WERI-Rb-1 (cell line): Measurements from ENCODE around the gene LRP6.

Source experiments
- DNase-seq: peaks from one replicate; pipeline ENCODE4 v3.0.0-alpha.2; 2020
- H3K27ac ChIP-seq: fragments of 250-450 bp; sonication (Bioruptor Pico); 2 replicates; pipeline ENCODE4 v1.5.1; 2020; ENCODE audit warnings: mild to moderate bottlenecking, moderate library complexity
- H3K27me3 ChIP-seq: fragments of 250-450 bp; sonication (Bioruptor Pico); 2 replicates; pipeline ENCODE4 v1.5.1; 2021; ENCODE audit warnings: mild to moderate bottlenecking, low read depth, moderate library complexity; ENCODE audit not compliant: insufficient read depth, severe bottlenecking
- H3K36me3 ChIP-seq: fragments of 250-450 bp; sonication (Bioruptor Pico); 2 replicates; pipeline ENCODE4 v1.5.1; 2020; ENCODE audit warnings: mild to moderate bottlenecking, moderate library complexity
- H3K4me3 ChIP-seq: 2 replicates; pipeline ENCODE4 v1.5.1; 2011; ENCODE audit warnings: low read depth, mild to moderate bottlenecking, control low read depth, low read length
- H3K9me3 ChIP-seq: fragments of 250-450 bp; sonication (Bioruptor Pico); 2 replicates; pipeline ENCODE4 v1.5.1; 2021; ENCODE audit warnings: mild to moderate bottlenecking, moderate library complexity; ENCODE audit not compliant: severe bottlenecking
- CTCF ChIP-seq: IDR thresholded peaks from 2 replicates; pipeline ENCODE4 v1.5.1; 2011; ENCODE audit warnings: low read depth, mild to moderate bottlenecking, control low read depth, inconsistent platforms, low read length

LRP6 gene

GRCh38 chr12:12228402-12228801, 38.4 kb downstream of the LRP6 start:
- no peak for DNase-seq
- Histone ChIP-seq H3K4me3 (no peak overlapping the region), H3K27me3 (no peaks in the 10 kb centered on the region), H3K27ac (no peak overlapping the region), H3K9me3 (no peaks in the 10 kb centered on the region), H3K36me3 (no peaks in the 10 kb centered on the region)
- TF ChIP-seq CTCF, result no peak

DNA sequence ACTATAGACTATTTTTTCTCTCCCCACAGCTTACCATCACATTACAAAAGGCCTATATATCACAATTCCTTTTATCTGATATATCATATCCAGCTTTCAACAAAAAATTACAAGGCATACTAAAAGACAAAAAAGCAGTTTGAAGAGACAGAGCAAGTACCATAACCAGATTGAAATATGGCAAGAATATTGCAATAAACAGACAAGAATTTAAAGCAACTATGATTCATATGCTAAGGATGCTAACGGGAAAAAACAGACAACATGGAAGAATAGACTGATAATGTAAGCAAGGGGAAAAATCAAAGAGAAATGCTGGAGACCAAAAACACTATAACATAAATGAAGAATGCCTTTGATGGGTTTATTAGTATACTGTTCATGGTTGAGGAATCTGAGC, 40.7 kb downstream of the LRP6 start:
- no peak overlapping the region for H3K27ac ChIP-seq
- no peaks in the 10 kb centered on the region for H3K27me3 ChIP-seq
- no peaks in the 10 kb centered on the region for H3K36me3 ChIP-seq
- H3K4me3 ChIP-seq, result no peak overlapping the region
- TF ChIP-seq CTCF, result no peak
- DNase-seq, result no peak
- H3K9me3 ChIP-seq, result no peaks in the 10 kb centered on the region

GRCh38 chr12:12224240-12224940, 42.5 kb downstream of the LRP6 start:
- no peaks in the 10 kb centered on the region for H3K27me3 ChIP-seq
- no peaks in the 10 kb centered on the region; the same call in 1 of the 2 replicates for H3K36me3 ChIP-seq
- no peak overlapping the region for H3K27ac ChIP-seq
- no peak overlapping the region for H3K4me3 ChIP-seq
- H3K9me3 ChIP-seq, result no peaks in the 10 kb centered on the region
- no peak for TF ChIP-seq CTCF
- DNase-seq, result no peak

- no peak for TF ChIP-seq CTCF
- H3K9me3 ChIP-seq, result peaks cover 3% of the 10 kb centered on the region
- H3K27me3 ChIP-seq, result no peaks in the 10 kb centered on the region
- H3K4me3 ChIP-seq, result no peak overlapping the region
- H3K27ac ChIP-seq, result no peak overlapping the region
- DNase-seq, result no peak
- H3K36me3 ChIP-seq, result no peaks in the 10 kb centered on the region; the same call in 1 of the 2 replicates
These were observed 45.3 kb downstream of the LRP6 start for GRCh38 chr12:12221560-12221959.

DNA sequence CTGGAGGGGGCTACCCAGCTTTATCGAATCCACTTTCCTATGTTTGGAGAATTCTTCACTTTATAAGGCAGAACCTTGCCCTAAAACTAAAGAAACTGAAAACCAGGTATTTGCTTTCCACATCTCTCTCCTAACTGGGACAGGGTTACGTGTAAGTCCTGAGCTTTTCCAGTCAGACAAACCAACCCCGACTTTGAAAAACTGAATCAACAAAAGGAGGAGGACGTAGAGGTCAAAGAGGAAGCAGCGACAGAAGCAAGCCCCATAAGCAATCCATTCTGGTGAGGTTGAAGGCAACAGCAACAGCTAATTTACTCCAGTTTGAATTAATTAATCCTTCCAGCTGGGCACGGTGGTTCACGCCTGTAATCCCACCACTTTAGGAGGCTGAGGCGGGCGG, 47.2 kb downstream of the LRP6 start:
- H3K27ac ChIP-seq, result peak overlapping the region; percentile 63
- H3K27me3 ChIP-seq, result no peaks in the 10 kb centered on the region
- TF ChIP-seq CTCF, result no peak
- no peaks in the 10 kb centered on the region; the same call in 1 of the 2 replicates for H3K36me3 ChIP-seq
- no peak overlapping the region for H3K4me3 ChIP-seq
- DNase-seq, result peak; percentile 79
- H3K9me3 ChIP-seq, result peaks cover 3% of the 10 kb centered on the region

DNA sequence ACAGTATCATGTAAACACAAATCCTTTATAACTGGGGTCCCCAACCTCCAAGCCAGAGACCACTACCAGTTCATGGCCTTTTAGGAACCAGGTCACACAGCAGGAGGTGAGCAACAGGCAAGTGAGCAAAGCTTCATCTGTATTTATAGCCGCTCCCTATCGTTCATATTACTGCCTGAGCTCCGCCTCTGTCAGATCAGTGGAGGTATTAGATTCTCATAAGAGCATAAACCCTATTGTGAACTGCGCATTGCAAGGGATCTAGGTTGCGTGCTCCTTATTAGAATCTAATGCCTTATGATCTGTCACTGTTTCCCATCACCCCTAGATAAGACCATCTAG, 49.9 kb downstream of the LRP6 start:
- no peak for DNase-seq
- H3K4me3 ChIP-seq, result no peak overlapping the region
- TF ChIP-seq CTCF, result no peak
- H3K36me3 ChIP-seq, result no peaks in the 10 kb centered on the region; the same call in 1 of the 2 replicates
- H3K27ac ChIP-seq, result no peak overlapping the region
- H3K9me3 ChIP-seq, result peaks cover 3% of the 10 kb centered on the region
- H3K27me3 ChIP-seq, result no peaks in the 10 kb centered on the region
